PFSK-1 (cell line): ENCODE results near the gene IRX6.

ENCODE experiments used
- FOXP2 ChIP-seq: optimal IDR thresholded peaks from 2 replicates; pipeline ENCODE3; 2011; ENCODE audit warnings: borderline replicate concordance, control low read depth, inconsistent platforms; ENCODE audit not compliant: insufficient read depth; ENCODE audit errors: extremely low read length, extremely low read depth
- POLR2AphosphoS5 ChIP-seq: IDR thresholded peaks from 2 replicates; pipeline ENCODE4 v1.6.1; 2012; ENCODE audit warnings: low read depth, mild to moderate bottlenecking, control low read depth, low read length, moderate library complexity
- REST ChIP-seq, 2 experiments: IDR thresholded peaks; 2 replicates each; pipeline versions ENCODE4 v1.6.1 to v1.8.0; 2011 to 2012; ENCODE audit warnings: low read depth in 2 of 2, low read length in 2 of 2, control low read depth in 1 of 2, inconsistent platforms in 1 of 2, mild to moderate bottlenecking in 1 of 2, moderate library complexity in 1 of 2; ENCODE audit not compliant: insufficient read depth in 1 of 2
- SIN3A ChIP-seq: IDR thresholded peaks from 2 replicates; pipeline ENCODE4 v1.6.1; 2012; ENCODE audit warnings: mild to moderate bottlenecking, low read length, moderate library complexity, borderline replicate concordance; ENCODE audit not compliant: insufficient read depth
- TAF1 ChIP-seq: IDR thresholded peaks from 2 replicates; pipeline ENCODE4 v1.6.1; 2012; ENCODE audit warnings: low read length, control low read depth, borderline replicate concordance; ENCODE audit not compliant: insufficient read depth

The IRX6 gene

GRCh38 chr16:55308973-55309372, 15.0 kb upstream of the IRX6 start:
- TF ChIP-seq REST (IDR thresholded peaks at IDR 0.05; ENCODE audit: insufficient read depth in 1 of 2, low read depth in 2 of 2, low read length in 2 of 2) (no peak), TAF1 (no peak)

- no peak for TF ChIP-seq POLR2AphosphoS5
- TF ChIP-seq SIN3A: no peak
- TF ChIP-seq REST (IDR thresholded peaks at IDR 0.05; ENCODE audit: insufficient read depth in 1 of 2, low read depth in 2 of 2, low read length in 2 of 2): no peak
- TF ChIP-seq FOXP2: no peak
- no peak for TF ChIP-seq TAF1
Measured at GRCh38 chr16:55322327-55322726, 1.7 kb upstream of the IRX6 start.

GRCh38 chr16:55324285-55325079, 479 bp downstream of the IRX6 start:
- TF ChIP-seq POLR2AphosphoS5: no peak
- TF ChIP-seq SIN3A: no peak
- no peak for TF ChIP-seq REST (IDR thresholded peaks at IDR 0.05; ENCODE audit: insufficient read depth in 1 of 2, low read depth in 2 of 2, low read length in 2 of 2)
- no peak for TF ChIP-seq FOXP2
- no peak for TF ChIP-seq TAF1

- TF ChIP-seq SIN3A (no peak), TAF1 (no peak), REST (IDR thresholded peaks at IDR 0.05; ENCODE audit: insufficient read depth in 1 of 2, low read depth in 2 of 2, low read length in 2 of 2) (no peak), POLR2AphosphoS5 (no peak), FOXP2 (no peak)
Measured at GRCh38 chr16:55325080-55325447, 1.1 kb downstream of the IRX6 start.

GRCh38 chr16:55325458-55326109, 1.6 kb downstream of the IRX6 start:
- TF ChIP-seq REST (IDR thresholded peaks at IDR 0.05; ENCODE audit: insufficient read depth in 1 of 2, low read depth in 2 of 2, low read length in 2 of 2) (no peak), TAF1 (no peak), SIN3A (no peak), FOXP2 (no peak), POLR2AphosphoS5 (no peak)
